HuH-7.5 (cell line): Measurements from ENCODE around the gene HSDL1.

Experiments
- DNase-seq: peaks from one replicate; pipeline ENCODE4 v3.0.0; 2011; ENCODE audit warnings: low spot score

HSDL1 gene

DNA sequence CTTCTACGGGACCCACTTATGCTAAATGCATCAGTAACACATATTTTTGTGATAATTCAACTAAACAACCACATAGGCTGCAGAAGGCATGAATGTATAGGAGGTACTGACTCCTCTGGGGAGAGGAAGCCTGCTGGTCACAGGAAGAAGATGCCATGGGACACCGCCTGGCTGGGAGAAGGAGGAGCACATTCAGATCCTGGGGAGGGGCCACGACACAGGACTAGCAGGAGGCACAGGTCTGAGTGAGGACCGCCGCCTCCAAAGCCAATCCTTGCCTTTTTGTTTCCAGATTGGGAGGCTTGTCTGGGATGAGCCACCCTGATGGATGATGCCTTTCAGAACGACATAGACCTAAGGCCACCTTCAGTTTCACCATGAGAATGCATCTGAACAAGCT lies 62.9 kb downstream of the HSDL1 start:
- no peak for DNase-seq

DNA sequence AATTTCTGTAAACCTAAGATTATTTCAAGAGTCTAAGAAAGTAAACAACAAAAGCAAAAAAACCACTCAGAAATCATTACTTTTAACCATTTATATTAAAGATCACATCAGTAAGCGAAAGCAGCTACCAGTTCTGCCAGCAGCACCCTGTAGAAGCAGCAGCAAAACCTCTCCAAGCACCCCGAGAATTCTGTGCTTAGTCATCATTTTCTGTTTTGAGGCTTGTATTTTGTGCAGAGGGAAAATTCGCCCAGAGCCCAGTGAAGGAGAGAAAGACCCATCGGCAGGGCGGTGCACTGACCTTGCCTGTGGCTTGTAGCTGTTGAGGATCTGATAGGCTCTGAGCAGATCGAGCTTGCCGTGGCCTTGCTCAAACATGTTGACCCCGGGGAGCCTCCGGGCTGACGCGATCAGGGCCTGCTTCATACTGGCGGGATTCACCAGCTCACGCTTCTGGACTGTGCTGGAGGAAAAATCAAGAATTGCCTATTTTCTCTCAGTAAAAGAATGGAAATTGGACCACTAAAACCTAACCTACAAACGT lies 63.5 kb downstream of the HSDL1 start:
- DNase-seq: no peak

DNA sequence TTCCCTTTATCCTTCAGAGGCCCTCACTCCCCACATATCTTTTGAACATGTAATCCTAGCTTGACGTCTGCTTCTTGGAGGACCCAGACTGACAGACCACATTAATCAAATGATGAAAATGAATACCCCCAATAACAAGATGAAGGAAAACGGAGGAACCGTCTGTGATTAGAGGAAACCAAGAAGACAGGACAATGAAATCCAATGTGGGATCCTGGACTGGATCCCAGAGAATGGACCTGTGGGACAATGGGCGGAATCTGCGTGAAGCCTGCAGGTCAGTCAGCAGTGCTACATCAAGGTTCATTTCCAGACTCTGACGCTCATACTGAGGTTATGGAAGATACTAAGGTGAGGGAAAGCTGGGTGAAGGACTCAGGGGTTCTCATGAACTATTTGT lies 64.2 kb downstream of the HSDL1 start:
- no peak for DNase-seq

DNA sequence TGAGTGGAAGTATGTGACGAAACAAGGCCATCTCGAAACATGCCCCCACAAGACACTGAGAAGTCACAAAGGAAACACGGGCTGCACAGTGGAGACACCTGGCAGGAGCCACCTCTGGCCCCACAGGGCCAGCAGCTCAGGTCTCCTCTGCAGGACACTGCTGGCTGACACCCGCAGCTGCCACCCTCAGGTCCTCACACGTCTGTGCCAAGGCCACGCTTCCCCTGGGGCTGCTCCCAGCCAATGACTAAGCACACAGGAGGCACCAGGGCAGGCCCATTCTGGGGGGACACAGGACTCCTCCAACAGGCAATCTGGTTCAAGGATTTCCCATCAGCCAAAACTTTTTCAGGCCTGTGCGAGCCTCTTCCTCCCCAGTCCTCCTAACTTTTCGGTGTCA lies 64.6 kb downstream of the HSDL1 start:
- no peak for DNase-seq

DNA sequence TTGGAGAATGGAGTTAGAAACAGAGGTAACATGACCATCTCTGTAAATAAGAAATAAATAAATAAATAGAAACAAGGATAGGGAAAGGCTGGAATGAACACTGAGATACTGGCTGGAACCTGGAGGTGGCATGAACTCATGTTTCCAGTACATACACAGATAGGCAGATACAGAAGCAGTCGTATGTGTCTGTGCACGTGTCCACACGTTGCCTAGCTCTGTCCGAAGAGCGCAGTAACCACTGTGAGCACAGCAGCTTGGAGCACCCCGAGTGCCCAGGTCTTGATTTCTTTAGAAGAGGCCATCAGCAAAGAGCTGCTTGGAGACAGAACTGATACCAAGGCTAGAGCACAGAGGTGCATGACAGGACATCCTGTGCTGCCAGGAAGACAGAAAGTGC lies 65.3 kb downstream of the HSDL1 start:
- DNase-seq: no peak

DNA sequence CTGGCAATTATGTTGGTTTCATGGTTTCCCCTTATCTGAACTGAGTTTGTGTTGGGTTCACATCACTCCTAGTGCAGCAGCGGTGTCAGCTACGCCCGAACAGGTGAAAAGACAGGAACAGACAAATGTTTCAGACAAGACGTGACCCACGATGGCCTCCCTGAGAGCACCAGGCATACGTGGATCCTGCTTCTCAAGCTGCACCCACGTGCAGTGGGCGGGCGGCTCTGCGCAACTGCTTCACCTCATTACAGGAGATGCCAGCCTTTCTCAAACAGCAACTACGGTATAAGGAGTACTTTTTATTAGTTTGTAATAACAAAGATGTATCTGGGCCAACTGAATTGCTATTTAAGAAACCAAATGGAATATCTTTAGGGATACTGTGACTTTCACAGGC lies 69.6 kb downstream of the HSDL1 start:
- no peak for DNase-seq

DNA sequence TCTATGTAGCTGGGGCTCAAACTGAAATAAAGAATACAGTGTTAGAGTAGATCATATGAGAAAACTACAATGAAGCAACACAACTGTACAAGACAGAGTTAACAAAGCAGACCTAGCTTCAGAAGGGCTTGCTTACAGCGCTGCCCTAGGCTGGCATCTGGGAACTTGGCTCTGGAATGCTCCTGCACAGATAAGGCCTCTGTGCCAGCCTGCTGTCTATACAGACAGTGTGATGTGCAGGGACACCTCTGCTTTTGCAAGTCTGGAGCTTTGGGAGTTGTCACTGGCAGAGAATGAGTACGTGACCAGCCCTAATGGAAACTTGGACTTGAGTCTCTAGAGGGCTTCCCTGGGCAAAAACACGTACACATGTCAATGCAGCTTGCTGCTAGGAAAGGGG lies 70.3 kb downstream of the HSDL1 start:
- DNase-seq: no peak
